GM12875 (cell line): ENCODE measurements around the gene EFNA4.

ENCODE experiments used
- H3K4me3 ChIP-seq: one replicate; pipeline ENCODE4 v1.5.1; 2011; ENCODE audit warnings: low read depth, low read length, control low read depth
- CTCF ChIP-seq: IDR thresholded peaks from 2 replicates; pipeline ENCODE4 v1.5.1; 2011; ENCODE audit warnings: low read depth, mild to moderate bottlenecking, control low read depth, inconsistent platforms, low read length, moderate library complexity, borderline replicate concordance; ENCODE audit not compliant: insufficient read depth

The EFNA4 gene

GRCh38 chr1:155053531-155054105 is 9.9 kb upstream of the EFNA4 start:
- no peak overlapping the region for H3K4me3 ChIP-seq
- no peak for TF ChIP-seq CTCF

- H3K4me3 ChIP-seq, result no peak overlapping the region
- no peak for TF ChIP-seq CTCF
Observed at GRCh38 chr1:155057104-155057503, 6.4 kb upstream of the EFNA4 start.

DNA sequence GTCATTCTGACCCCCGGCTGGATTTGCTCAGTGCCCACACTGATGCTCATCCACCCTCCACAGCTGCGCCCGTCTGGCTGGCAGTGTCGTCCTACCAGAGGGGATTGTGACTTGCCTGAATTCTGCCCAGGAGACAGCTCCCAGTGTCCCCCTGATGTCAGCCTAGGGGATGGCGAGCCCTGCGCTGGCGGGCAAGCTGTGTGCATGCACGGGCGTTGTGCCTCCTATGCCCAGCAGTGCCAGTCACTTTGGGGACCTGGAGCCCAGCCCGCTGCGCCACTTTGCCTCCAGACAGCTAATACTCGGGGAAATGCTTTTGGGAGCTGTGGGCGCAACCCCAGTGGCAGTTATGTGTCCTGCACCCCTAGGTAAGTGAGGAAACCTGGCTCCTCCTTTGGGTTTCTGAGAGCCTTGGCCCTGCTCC is 5.7 kb upstream of the EFNA4 start:
- no peak overlapping the region for H3K4me3 ChIP-seq
- peak; percentile 22; the same call in 1 of the 2 replicates for TF ChIP-seq CTCF

- no peak overlapping the region for H3K4me3 ChIP-seq
- no peak for TF ChIP-seq CTCF
Observed at GRCh38 chr1:155060736-155061135, 2.8 kb upstream of the EFNA4 start.

DNA sequence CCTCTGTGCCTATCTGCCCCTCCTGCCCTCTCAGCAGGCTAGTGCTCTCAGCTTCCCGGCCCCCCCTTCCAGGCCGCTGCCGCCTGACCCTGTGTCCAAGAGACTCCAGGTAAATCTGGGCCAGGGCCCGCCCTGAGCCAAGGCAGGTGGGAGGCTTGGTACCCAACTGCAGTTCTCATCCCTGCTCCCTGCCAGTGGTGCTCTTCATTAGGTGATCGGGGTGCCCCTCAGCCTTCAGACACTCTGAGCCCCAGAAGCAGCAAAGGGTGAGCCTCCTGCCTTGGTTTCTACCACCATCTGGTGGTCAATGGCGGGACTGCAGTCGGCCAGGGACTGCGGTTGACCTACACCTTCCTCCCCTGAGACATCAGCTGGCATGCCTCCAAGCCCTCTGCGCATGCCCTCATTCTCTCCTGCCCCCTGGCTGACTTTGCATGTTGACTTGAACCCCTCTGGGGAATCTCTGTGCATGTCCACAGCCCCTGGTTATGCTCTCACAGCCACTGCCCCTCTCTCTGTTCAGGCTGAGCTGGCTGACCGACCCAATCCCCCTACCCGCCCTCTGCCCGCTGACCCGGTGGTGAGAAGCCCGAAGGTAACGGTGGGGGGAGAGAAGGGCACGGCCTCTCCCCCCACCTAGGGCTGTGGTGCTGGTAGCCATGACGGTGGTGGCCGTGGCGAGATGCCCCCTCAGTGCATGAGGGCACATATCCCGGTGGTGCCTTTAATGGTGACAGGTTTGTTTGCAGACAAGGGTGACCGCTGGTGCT is 2.0 kb upstream of the EFNA4 start:
- TF ChIP-seq CTCF, result peak; percentile 99
- no peak overlapping the region for H3K4me3 ChIP-seq

- no peak for TF ChIP-seq CTCF
Observed at GRCh38 chr1:155062151-155062686, 1.3 kb upstream of the EFNA4 start.

DNA sequence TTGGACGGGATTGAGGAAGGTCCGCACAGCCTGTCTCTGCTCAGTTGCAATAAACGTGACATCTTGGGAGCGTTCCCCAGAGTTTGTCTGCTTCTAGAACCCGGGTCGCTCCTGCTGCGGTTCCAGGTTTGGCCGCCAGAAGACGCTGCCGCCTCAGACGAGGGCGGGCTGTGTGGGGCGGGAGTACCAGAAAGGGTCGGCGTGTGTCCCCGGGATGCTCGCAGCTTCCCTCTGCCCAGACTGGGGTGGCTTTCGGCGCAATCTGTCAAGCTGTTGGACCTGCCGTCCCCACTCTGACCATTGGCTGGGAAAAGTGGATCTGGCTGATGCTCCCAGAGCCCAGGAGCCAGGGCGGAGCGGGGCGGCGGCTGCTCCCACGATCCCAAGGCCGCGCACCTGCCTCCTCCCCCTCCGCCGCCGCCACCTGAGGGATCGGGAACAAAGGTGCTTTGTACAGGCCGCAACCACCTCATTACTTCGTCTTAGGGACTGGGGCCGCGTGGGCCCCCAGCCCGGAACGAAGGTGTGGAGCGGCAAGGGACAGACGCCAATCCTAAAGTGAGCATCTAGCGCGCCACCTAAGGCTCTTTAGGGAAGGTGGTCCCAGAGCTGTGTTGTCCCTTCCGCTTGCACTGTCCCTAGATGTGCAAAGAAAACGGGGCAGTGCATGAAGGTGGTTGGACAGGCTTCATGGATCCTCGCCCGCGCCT is 683 bp upstream of the EFNA4 start:
- peak; percentile 99 for TF ChIP-seq CTCF
- peak overlapping the region; percentile 89 for H3K4me3 ChIP-seq

More at GRCh38 chr1:155062151-155062686, 1.3 kb upstream of the EFNA4 start:
- H3K4me3 ChIP-seq, result no peak overlapping the region
